D721Med (cell line): Measurements from ENCODE around the gene SVEP1.

Experiments
- DNase-seq: peaks from one replicate; pipeline ENCODE4 v3.0.0; 2011; ENCODE audit warnings: low spot score; ENCODE audit not compliant: insufficient read length
- FAIRE-seq: peaks from 2 replicates; lab custom pipeline; 2011; peaks lifted over from hg19 to GRCh38; lab: Jason Lieb, UNC
- TF ChIP-seq, protein P1 (sequence below): IDR thresholded peaks from 2 replicates; pipeline ENCODE4 v1.5.1; 2012; ENCODE audit warnings: mild to moderate bottlenecking, control low read depth; ENCODE audit not compliant: insufficient read depth; ENCODE audit errors: missing control alignments

SVEP1 gene

DNA sequence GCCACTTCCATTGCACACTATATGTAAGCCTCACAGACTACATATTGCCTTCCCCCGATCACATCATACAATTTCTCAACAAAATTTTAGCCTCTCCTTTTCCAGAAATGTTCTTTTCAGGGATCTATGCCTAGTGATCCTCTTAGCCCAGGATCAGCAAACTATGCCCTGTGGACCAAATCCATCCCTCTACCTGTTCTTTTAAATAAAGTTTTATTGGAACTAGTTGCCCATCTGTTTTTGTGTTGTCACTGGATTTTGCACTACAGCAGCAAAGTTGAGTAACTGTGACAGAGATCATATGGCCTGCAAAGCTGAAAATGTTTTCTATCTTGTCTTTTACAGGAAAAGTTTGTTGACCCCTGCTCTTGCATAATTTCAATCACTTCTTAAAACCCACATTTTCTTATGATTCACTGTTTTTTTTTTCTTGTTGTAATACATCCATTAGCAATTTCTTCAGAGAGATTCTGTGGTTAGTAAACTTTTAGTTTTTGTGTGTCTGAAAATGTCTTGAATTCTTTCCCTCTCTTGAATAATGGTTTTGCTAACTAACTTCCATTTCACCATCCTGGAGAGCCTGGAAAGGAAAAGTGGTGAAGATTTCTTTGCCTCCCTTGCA lies 248.9 kb downstream of the SVEP1 start:
- TF ChIP-seq, protein P1, sequence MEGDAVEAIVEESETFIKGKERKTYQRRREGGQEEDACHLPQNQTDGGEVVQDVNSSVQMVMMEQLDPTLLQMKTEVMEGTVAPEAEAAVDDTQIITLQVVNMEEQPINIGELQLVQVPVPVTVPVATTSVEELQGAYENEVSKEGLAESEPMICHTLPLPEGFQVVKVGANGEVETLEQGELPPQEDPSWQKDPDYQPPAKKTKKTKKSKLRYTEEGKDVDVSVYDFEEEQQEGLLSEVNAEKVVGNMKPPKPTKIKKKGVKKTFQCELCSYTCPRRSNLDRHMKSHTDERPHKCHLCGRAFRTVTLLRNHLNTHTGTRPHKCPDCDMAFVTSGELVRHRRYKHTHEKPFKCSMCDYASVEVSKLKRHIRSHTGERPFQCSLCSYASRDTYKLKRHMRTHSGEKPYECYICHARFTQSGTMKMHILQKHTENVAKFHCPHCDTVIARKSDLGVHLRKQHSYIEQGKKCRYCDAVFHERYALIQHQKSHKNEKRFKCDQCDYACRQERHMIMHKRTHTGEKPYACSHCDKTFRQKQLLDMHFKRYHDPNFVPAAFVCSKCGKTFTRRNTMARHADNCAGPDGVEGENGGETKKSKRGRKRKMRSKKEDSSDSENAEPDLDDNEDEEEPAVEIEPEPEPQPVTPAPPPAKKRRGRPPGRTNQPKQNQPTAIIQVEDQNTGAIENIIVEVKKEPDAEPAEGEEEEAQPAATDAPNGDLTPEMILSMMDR = no peak
- DNase-seq (no peak), FAIRE-seq (no peak)

DNA sequence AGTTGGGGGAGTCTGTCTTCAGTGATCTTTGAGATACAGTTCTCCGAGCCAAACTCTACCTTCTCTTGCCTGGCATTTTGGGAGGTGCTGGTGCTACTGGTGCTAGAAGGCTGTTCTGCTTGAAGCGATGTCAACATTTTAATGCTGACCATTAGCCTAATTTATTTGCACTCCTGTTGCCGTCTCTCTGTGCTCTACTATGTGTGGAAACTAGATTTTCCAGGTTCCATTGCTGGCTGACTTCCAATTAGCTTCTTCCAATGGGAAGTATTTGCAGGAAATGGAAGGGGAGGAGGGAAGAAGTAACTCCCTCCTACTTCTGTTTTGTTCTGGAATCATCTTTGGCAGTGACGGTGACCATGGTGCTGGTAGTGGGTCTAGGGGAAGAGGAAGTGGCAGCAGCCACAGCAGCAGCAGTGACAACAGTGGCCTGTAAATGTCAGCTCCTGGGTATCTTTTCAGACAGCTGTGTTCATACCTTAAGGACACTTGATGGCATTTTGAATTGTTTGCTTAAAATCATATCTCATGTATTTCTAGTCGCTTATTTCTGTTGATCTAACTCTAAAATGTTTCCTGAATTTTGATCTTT lies 249.8 kb downstream of the SVEP1 start:
- TF ChIP-seq, protein P1 = no peak
- DNase-seq = no peak
- FAIRE-seq = no peak

DNA sequence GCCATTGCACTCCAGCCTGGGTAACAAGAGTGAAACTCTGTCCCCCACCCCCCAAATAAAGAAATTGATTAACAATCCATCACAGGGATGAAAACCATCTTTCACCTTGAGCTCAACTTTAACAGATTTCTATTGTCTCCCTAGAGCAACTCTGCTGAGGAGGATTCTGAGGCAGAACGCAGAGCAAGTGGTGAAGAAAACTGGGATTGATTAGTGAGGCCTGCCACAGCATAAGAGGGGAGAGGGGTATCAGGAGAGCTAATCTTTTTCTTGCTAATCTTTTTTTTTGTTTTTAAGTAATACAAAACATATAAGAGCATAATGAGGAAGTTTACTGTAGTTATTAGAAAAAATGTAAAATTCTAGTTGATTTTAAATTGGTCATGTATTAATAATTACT lies 250.8 kb downstream of the SVEP1 start:
- FAIRE-seq = no peak
- TF ChIP-seq, protein P1 = no peak
- no peak for DNase-seq

DNA sequence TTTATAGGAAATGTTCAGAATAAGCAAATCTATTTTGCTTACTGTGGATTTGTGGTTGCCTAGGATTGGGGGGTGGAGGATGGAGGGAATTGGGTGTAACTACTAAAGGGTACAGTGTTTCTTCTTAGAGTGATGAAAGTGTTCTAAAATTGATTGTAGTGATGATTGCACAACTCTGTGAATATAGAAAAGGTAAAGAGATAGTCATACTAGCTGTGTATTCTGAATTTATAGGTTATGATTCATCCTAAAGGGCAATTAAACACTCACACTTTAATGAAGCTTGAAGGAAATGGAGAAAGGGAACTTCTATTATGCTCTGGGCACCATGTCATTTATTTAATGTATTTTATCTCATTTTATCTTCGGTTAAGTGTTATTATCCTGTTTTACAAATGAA lies 251.8 kb downstream of the SVEP1 start:
- FAIRE-seq (no peak), DNase-seq (no peak)
- TF ChIP-seq, protein P1 = no peak

DNA sequence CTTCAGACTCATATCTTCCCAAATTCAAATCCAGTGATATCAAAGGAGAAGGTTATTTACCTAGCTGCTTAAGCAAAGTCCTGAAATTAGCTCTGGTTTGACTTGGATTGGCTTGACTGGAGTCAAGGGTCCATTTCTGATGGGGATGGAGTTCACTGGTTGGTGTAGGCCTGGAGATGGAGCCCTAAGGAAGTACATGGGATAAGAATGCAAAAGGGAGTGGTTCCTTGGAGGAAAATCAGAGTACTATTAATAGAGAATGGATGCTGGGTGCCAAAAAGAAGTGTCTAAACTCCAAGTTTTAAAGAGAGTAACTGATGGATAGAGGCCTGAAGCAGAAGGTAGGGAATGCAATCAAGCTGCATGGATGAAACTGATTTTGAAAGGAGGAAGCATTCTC lies 255.7 kb downstream of the SVEP1 start:
- DNase-seq (no peak), FAIRE-seq (no peak)
- TF ChIP-seq, protein P1 = no peak

DNA sequence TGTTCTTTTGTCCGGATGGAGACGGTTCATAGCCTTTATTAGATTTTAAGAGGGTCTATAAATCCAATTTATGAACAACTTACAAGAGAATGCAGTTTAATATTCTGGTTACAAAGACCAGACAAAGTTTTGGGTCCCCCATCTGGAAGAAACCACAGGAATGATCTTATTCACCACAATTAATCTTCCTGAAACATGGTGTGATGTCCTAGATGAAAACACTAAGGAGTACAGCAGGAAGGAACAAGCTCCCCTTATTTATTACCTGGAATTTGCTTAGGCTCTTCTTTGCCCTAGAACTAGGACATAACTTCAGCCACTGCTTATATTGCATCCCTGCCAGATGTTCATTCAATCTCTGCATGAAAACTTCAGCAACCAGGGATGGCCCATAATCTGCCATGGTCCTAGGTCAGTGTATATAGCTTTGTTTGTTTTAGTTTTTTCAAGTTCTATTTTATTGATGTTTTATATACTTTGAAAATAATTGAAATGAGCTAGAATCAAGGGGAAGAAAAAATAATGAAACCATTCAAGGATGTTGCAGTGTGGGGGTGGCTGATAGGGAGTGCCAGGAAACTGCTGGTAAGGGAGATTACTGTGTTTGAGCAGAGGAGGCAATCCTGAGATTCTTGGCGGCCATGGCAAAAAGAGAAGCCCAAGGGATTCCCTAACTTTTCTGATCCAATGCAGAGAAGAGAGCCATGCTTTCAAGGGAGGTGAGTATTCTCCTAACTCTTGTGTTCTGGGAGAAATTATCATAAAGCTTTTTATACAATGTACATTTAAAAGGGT lies 258.7 kb downstream of the SVEP1 start:
- FAIRE-seq (no peak), DNase-seq (no peak)
- TF ChIP-seq, protein P1 = no peak
